ENCODE data around the gene TIAL1.

DNA sequence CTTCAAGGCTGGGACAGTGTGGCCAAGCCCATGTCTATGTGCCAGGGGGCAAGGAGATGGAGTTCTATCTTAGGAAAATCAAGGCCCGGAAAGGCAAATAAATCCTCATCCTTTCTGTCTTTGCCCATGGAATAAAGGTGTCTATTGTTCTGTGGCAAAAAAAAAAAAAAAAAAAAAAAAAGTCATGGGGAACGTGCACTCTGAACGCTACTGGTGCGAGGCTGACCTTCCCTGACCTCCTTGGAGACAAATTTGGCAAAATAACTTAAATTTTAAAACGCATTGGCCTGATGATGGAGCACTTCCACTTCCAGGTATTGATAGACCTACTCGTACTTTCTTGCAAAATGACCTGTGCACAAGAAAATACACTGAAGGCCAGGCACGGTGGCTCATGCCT lies 42.2 kb upstream of the TIAL1 start:
- TF ChIP-seq, protein P1, sequence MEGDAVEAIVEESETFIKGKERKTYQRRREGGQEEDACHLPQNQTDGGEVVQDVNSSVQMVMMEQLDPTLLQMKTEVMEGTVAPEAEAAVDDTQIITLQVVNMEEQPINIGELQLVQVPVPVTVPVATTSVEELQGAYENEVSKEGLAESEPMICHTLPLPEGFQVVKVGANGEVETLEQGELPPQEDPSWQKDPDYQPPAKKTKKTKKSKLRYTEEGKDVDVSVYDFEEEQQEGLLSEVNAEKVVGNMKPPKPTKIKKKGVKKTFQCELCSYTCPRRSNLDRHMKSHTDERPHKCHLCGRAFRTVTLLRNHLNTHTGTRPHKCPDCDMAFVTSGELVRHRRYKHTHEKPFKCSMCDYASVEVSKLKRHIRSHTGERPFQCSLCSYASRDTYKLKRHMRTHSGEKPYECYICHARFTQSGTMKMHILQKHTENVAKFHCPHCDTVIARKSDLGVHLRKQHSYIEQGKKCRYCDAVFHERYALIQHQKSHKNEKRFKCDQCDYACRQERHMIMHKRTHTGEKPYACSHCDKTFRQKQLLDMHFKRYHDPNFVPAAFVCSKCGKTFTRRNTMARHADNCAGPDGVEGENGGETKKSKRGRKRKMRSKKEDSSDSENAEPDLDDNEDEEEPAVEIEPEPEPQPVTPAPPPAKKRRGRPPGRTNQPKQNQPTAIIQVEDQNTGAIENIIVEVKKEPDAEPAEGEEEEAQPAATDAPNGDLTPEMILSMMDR (conservative IDR thresholded peaks at IDR 0.05; ENCODE audit: low read depth, low read length) = no peak
- TF ChIP-seq EZH2 (IDR thresholded peaks at IDR 0.05; ENCODE audit: low read length, unreplicated experiment) = no peak
- no peak for TF ChIP-seq EZH2phosphoT487 (IDR thresholded peaks at IDR 0.05; ENCODE audit: borderline replicate concordance, low read length)
